Panc1 (cell line): ENCODE results near the gene ALLC. TPM values are rescaled to one million over a fixed set of nuclear protein-coding genes. Genes with fewer than 3 reads are reported as not detected.

Experiments
- ATAC-seq: fragments of 200-7000 bp; cut with Tn5 transposase; 2 replicates; pipeline ENCODE4 v1.9.1; 2020; ENCODE audit warnings: mild to moderate bottlenecking, moderate library complexity
- BruUV-seq: library from RNA; stranded (reverse); fragments of 400-500 nt; replicated peaks from 2 replicates; lab custom pipeline; 2021; lab: Mats Ljungman, UMichigan
- CTCF ChIA-PET: fragments of 300-600 bp; sonication (Branson Sonifier 250); formaldehyde crosslinking; loops from one replicate; lab custom pipeline; 2022; ENCODE audit warnings: antibody characterized with exemption; lab: Charles Lee
- POLR2A ChIA-PET: fragments of 300-600 bp; sonication (Branson Sonifier 250); formaldehyde crosslinking; loops from one replicate; lab custom pipeline; 2022; ENCODE audit warnings: antibody characterized with exemption; lab: Charles Lee
- DNase-seq: peaks from one replicate; pipeline ENCODE4 v3.0.0-alpha.2; 2010; ENCODE audit warnings: low read depth, low spot score
- H3K27ac ChIP-seq: 2 replicates; pipeline ENCODE4 v1.5.1; 2011; ENCODE audit warnings: mild to moderate bottlenecking, low read length, inconsistent platforms
- H3K27me3 ChIP-seq: fragments of 200-500 bp; sonication (Bioruptor generic); 2 replicates; pipeline ENCODE4 v1.6.0; 2014; ENCODE audit warnings: low read length, inconsistent platforms; ENCODE audit not compliant: control insufficient read depth, insufficient read depth
- H3K36me3 ChIP-seq: fragments of 200-500 bp; sonication (Bioruptor generic); 2 replicates; pipeline ENCODE4 v1.5.1; 2014; ENCODE audit warnings: inconsistent platforms, mild to moderate bottlenecking, low read length, moderate library complexity; ENCODE audit not compliant: control insufficient read depth, insufficient read depth
- H3K4me1 ChIP-seq: 2 replicates; pipeline ENCODE4 v1.5.1; 2011; ENCODE audit warnings: inconsistent platforms, mild to moderate bottlenecking, low read length, moderate library complexity; ENCODE audit not compliant: control insufficient read depth, insufficient read depth
- H3K4me3 ChIP-seq, 2 experiments: 2 replicates each; pipeline ENCODE4 v1.5.1; 2011 to 2012; ENCODE audit warnings: low read depth in 2 of 2, low read length in 2 of 2, mild to moderate bottlenecking in 2 of 2, inconsistent platforms in 1 of 2, moderate library complexity in 1 of 2
- H3K9me3 ChIP-seq: fragments of 200-500 bp; sonication (Bioruptor generic); 2 replicates; pipeline ENCODE4 v1.5.1; 2014; ENCODE audit warnings: low read depth, mild to moderate bottlenecking, inconsistent platforms, low read length, moderate library complexity; ENCODE audit not compliant: control insufficient read depth, insufficient read depth
- CTCF ChIP-seq: fragments of 450-650 bp; IDR thresholded peaks from 2 replicates; pipeline ENCODE4 v1.5.1; 2017; ENCODE audit warnings: mild to moderate bottlenecking
- POLR2AphosphoS5 ChIP-seq: IDR thresholded peaks from 2 replicates; pipeline ENCODE4 v1.6.1; 2012; ENCODE audit warnings: mild to moderate bottlenecking, low read depth, low read length, moderate library complexity
- REST ChIP-seq, 2 experiments: IDR thresholded peaks; 2 replicates each; pipeline ENCODE4 v1.6.1; 2011 to 2012; ENCODE audit warnings: low read depth in 2 of 2, control low read depth in 1 of 2, low read length in 1 of 2, mild to moderate bottlenecking in 1 of 2, moderate library complexity in 1 of 2; ENCODE audit not compliant: insufficient read depth in 1 of 2
- SIN3A ChIP-seq: IDR thresholded peaks from 2 replicates; pipeline ENCODE4 v1.6.1; 2012; ENCODE audit warnings: low read depth, mild to moderate bottlenecking, low read length, moderate library complexity, borderline replicate concordance; ENCODE audit not compliant: insufficient read depth
- TCF7L2 ChIP-seq: IDR thresholded peaks from 2 replicates; pipeline ENCODE4 v1.6.1; 2011; ENCODE audit warnings: mild to moderate bottlenecking, low read depth, low read length, inconsistent platforms
- in situ Hi-C: cut with HindIII; loops from 2 replicates; pipeline ENCODE4 v1.10.0; 2016; ENCODE audit warnings: low sequenced_read_pairs, low pct_unique_long_range_greater_than_20kb
- intact Hi-C: fragments of 100-400 bp; cut with micrococcal nuclease; formaldehyde crosslinking; loops from one replicate; pipeline ENCODE4 v1.10.0; 2022; ENCODE audit not compliant: unreplicated experiment
- total RNA-seq: library from RNA; stranded (reverse); gene quantifications from one replicate; pipeline ENCODE4 v1.2.1, GENCODE V29; 2021; ENCODE audit not compliant: unreplicated experiment

Gene ALLC
- total RNA-seq, 1 experiment from 2014 or later = not detected

- ATAC-seq (no peak), DNase-seq (no peak)
- TF ChIP-seq POLR2AphosphoS5 (no peak), REST (IDR thresholded peaks at IDR 0.05; ENCODE audit: insufficient read depth in 1 of 2, low read depth in 2 of 2, low read length in 1 of 2) (no peak), TCF7L2 (no peak), CTCF (no peak), SIN3A (no peak)
- H3K27ac ChIP-seq = no peak overlapping the region
- H3K9me3 ChIP-seq = no peaks in the 10 kb centered on the region
- peaks cover 16% of the 10 kb centered on the region for H3K27me3 ChIP-seq
- H3K4me1 ChIP-seq = no peaks in the 10 kb centered on the region
- ChIA-PET POLR2A (no interaction called here), CTCF (no interaction called here)
- in situ Hi-C loops (no loop called here), intact Hi-C loops (loop anchor here (5.0 kb wide), 2 partner anchors 43 to 88 kb away; no protein-coding TSS in a partner anchor)
- no peak overlapping the region for H3K4me3 ChIP-seq
- no peaks in the 10 kb centered on the region; the same call in 1 of the 2 replicates for H3K36me3 ChIP-seq
- no TSS peak for BruUV-seq
Observed at GRCh38 chr2:3739313-3739712, 81.3 kb downstream of the ALLC start.

- DNase-seq (no peak), ATAC-seq (no peak)
- no peak overlapping the region for H3K4me3 ChIP-seq
- peaks cover 5% of the 10 kb centered on the region for H3K27me3 ChIP-seq
- TF ChIP-seq CTCF (no peak), POLR2AphosphoS5 (no peak), SIN3A (no peak), REST (IDR thresholded peaks at IDR 0.05; ENCODE audit: insufficient read depth in 1 of 2, low read depth in 2 of 2, low read length in 1 of 2) (no peak), TCF7L2 (no peak)
- H3K27ac ChIP-seq = no peak overlapping the region
- no TSS peak for BruUV-seq
- POLR2A ChIA-PET = no interaction called here
- CTCF ChIA-PET = interaction anchor here (0.7 kb wide), 1 partner anchor 40 kb away, joined by 3 read pairs; no protein-coding TSS in a partner anchor
- no peaks in the 10 kb centered on the region for H3K4me1 ChIP-seq
- no peaks in the 10 kb centered on the region for H3K9me3 ChIP-seq
- no peaks in the 10 kb centered on the region; the same call in 1 of the 2 replicates for H3K36me3 ChIP-seq
- in situ Hi-C loops = no loop called here
- intact Hi-C loops = no loop called here
Observed at GRCh38 chr2:3741396-3741795, 83.4 kb downstream of the ALLC start.
